Sigmoid colon (tissue), 4 donors: Measurements from ENCODE around the gene MAGT1.

Experiments used
- EP300 ChIP-seq, 4 donors: sonication (generic); formaldehyde crosslinking; IDR thresholded peaks; one replicate each; pipeline ENCODE4 v1.6.1; 2017; ENCODE audit warnings: antibody characterized with exemption in 4 of 4
- POLR2AphosphoS5 ChIP-seq, 4 donors: sonication (generic); formaldehyde crosslinking; IDR thresholded peaks; one replicate each; pipeline ENCODE4 v1.6.1; 2017; ENCODE audit warnings: antibody characterized with exemption in 4 of 4
- TF ChIP-seq, protein P1 (sequence below), 4 experiments: fragments of 450-650 bp in 3 of 4; fragments of 200-600 bp in 1 of 4; IDR thresholded peaks; one replicate each; pipeline ENCODE4 v1.5.1; 2016 to 2019; ENCODE audit warnings: antibody characterized with exemption in 4 of 4, mild to moderate bottlenecking in 3 of 4, moderate library complexity in 2 of 4

- TF ChIP-seq, protein P1, sequence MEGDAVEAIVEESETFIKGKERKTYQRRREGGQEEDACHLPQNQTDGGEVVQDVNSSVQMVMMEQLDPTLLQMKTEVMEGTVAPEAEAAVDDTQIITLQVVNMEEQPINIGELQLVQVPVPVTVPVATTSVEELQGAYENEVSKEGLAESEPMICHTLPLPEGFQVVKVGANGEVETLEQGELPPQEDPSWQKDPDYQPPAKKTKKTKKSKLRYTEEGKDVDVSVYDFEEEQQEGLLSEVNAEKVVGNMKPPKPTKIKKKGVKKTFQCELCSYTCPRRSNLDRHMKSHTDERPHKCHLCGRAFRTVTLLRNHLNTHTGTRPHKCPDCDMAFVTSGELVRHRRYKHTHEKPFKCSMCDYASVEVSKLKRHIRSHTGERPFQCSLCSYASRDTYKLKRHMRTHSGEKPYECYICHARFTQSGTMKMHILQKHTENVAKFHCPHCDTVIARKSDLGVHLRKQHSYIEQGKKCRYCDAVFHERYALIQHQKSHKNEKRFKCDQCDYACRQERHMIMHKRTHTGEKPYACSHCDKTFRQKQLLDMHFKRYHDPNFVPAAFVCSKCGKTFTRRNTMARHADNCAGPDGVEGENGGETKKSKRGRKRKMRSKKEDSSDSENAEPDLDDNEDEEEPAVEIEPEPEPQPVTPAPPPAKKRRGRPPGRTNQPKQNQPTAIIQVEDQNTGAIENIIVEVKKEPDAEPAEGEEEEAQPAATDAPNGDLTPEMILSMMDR (IDR thresholded peaks at IDR 0.05), result no peak
- TF ChIP-seq POLR2AphosphoS5 (IDR thresholded peaks at IDR 0.05) (no peak), EP300 (IDR thresholded peaks at IDR 0.05) (no peak)
Measured at GRCh38 chrX:77875372-77875771, 19.9 kb downstream of the MAGT1 start.
